Measurements from ENCODE around the gene SLC38A1.
"Not testable (repeated sequence)": the region's sequence is repeated elsewhere in the genome, so short reads cannot be mapped to it uniquely, and the experiment has no call there.

The SLC38A1 gene

DNA sequence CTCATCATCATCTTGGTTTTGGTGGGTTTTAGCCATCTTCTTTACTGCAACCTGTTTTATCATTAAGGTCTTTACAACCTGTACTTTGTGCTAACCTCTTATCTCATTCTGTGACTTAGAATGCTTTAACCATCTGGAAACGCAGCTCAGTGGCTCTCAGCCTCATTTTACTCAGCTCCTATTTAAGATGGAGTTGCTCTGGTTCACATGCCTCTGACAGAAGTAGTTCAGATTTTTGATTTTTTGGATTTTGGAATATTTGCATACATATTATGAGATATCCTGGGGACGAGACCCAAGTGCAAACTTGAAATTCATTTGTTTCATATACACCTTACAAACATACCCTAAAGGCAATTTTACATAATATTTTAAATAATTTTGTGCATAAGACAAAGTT lies 10.7 kb downstream of the SLC38A1 start:
- ATAC-seq, result no peak
- TF ChIP-seq ZFP3 (CRISPR knock-in tag; IDR thresholded peaks at IDR 0.05) (no peak), CREB5 (CRISPR knock-in tag; IDR thresholded peaks at IDR 0.05; ENCODE audit: low read depth) (no peak), PATZ1 (CRISPR knock-in tag; IDR thresholded peaks at IDR 0.05; ENCODE audit: borderline replicate concordance) (no peak), ZNF70 (CRISPR knock-in tag; IDR thresholded peaks at IDR 0.05) (no peak), BACH2 (CRISPR knock-in tag; IDR thresholded peaks at IDR 0.05; ENCODE audit: borderline replicate concordance) (no peak), ZFP30 (CRISPR knock-in tag; IDR thresholded peaks at IDR 0.05) (no peak), GLIS3 (CRISPR knock-in tag; IDR thresholded peaks at IDR 0.05) (no peak), OSR1 (CRISPR knock-in tag; IDR thresholded peaks at IDR 0.05) (no peak), RARB (CRISPR knock-in tag; IDR thresholded peaks at IDR 0.05) (no peak), ESRRG (CRISPR knock-in tag; IDR thresholded peaks at IDR 0.05) (no peak)
- TF ChIP-seq, protein P1, sequence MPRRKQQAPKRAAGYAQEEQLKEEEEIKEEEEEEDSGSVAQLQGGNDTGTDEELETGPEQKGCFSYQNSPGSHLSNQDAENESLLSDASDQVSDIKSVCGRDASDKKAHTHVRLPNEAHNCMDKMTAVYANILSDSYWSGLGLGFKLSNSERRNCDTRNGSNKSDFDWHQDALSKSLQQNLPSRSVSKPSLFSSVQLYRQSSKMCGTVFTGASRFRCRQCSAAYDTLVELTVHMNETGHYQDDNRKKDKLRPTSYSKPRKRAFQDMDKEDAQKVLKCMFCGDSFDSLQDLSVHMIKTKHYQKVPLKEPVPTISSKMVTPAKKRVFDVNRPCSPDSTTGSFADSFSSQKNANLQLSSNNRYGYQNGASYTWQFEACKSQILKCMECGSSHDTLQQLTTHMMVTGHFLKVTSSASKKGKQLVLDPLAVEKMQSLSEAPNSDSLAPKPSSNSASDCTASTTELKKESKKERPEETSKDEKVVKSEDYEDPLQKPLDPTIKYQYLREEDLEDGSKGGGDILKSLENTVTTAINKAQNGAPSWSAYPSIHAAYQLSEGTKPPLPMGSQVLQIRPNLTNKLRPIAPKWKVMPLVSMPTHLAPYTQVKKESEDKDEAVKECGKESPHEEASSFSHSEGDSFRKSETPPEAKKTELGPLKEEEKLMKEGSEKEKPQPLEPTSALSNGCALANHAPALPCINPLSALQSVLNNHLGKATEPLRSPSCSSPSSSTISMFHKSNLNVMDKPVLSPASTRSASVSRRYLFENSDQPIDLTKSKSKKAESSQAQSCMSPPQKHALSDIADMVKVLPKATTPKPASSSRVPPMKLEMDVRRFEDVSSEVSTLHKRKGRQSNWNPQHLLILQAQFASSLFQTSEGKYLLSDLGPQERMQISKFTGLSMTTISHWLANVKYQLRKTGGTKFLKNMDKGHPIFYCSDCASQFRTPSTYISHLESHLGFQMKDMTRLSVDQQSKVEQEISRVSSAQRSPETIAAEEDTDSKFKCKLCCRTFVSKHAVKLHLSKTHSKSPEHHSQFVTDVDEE (CRISPR knock-in tag; IDR thresholded peaks at IDR 0.05), result no peak
- TF ChIP-seq, protein P2, sequence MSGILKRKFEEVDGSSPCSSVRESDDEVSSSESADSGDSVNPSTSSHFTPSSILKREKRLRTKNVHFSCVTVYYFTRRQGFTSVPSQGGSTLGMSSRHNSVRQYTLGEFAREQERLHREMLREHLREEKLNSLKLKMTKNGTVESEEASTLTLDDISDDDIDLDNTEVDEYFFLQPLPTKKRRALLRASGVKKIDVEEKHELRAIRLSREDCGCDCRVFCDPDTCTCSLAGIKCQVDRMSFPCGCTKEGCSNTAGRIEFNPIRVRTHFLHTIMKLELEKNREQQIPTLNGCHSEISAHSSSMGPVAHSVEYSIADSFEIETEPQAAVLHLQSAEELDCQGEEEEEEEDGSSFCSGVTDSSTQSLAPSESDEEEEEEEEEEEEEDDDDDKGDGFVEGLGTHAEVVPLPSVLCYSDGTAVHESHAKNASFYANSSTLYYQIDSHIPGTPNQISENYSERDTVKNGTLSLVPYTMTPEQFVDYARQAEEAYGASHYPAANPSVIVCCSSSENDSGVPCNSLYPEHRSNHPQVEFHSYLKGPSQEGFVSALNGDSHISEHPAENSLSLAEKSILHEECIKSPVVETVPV (CRISPR knock-in tag; IDR thresholded peaks at IDR 0.05), result no peak

- ATAC-seq, result no peak
- no peak for TF ChIP-seq BACH2 (CRISPR knock-in tag; IDR thresholded peaks at IDR 0.05; ENCODE audit: borderline replicate concordance)
- no peak for TF ChIP-seq ZFP3 (CRISPR knock-in tag; IDR thresholded peaks at IDR 0.05)
- TF ChIP-seq TCF4 (CRISPR knock-in tag; IDR thresholded peaks at IDR 0.05; ENCODE audit: borderline replicate concordance), result no peak
- TF ChIP-seq ARNTL (CRISPR knock-in tag; IDR thresholded peaks at IDR 0.05; ENCODE audit: borderline replicate concordance, low read depth), result no peak
- TF ChIP-seq, protein P2 (CRISPR knock-in tag; IDR thresholded peaks at IDR 0.05), result no peak
- no peak for TF ChIP-seq CSDC2 (CRISPR knock-in tag; IDR thresholded peaks at IDR 0.05)
- TF ChIP-seq ZNF70 (CRISPR knock-in tag; IDR thresholded peaks at IDR 0.05), result no peak
Observed at GRCh38 chr12:46256942-46257341, 11.9 kb downstream of the SLC38A1 start.

DNA sequence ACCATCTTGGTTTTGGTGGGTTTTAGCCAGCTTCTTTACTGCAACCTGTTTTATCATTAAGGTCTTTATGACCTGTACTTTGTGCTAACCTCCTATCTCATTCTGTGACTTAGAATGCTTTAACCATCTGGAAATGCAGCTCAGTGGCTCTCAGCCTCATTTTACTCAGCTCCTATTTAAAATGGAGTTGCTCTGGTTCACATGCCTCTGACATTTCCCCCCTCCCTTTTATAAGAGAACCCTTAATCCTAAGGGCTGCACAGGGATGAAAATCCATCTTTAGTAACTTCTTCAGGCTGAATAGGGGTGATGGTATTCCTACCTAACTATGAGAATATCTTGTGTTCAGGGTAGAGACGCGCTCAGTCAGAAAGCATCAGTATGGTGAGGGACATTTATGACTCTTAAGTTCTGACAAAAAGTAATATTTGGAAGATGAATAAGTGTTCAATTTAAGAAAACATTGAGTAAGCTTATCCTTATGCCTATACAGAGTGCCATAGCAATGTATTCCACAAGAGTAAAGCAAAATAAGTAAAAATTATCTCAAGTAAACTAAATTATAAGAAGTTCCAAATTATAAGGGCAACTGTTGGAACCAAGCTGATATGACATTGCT lies 15.2 kb downstream of the SLC38A1 start:
- no peak for ATAC-seq
- no peak for TF ChIP-seq CSDC2 (CRISPR knock-in tag; IDR thresholded peaks at IDR 0.05)
- no peak for TF ChIP-seq ZFP30 (CRISPR knock-in tag; IDR thresholded peaks at IDR 0.05)
- TF ChIP-seq TCF4 (CRISPR knock-in tag; IDR thresholded peaks at IDR 0.05; ENCODE audit: borderline replicate concordance), result no peak
- no peak for TF ChIP-seq PPARA (CRISPR knock-in tag; IDR thresholded peaks at IDR 0.05; ENCODE audit: borderline replicate concordance)
- no peak for TF ChIP-seq BACH2 (CRISPR knock-in tag; IDR thresholded peaks at IDR 0.05; ENCODE audit: borderline replicate concordance)
- TF ChIP-seq ZNF565 (CRISPR knock-in tag; conservative IDR thresholded peaks at IDR 0.05; ENCODE audit: low read depth), result no peak
- no peak for TF ChIP-seq ISL1 (CRISPR knock-in tag; IDR thresholded peaks at IDR 0.05)
- TF ChIP-seq ZNF8 (CRISPR knock-in tag; IDR thresholded peaks at IDR 0.05), result no peak

DNA sequence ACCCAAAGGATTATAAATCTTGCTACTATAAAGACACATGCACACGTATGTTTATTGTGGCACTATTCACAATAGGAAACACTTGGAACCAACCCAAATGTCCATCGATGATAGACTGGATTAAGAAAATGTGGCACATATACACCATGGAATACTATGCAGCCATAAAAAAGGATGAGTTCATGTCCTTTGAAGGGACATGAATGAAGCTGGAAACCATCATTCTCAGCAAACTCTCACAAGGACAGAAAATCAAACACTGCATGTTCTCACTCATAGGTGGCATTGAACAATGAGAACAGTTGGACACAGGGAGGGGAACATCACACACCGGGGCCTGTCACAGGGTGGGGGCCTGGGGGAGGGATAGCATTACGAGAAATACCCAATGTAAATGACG lies 16.8 kb downstream of the SLC38A1 start:
- ATAC-seq, result not testable (repeated sequence)

DNA sequence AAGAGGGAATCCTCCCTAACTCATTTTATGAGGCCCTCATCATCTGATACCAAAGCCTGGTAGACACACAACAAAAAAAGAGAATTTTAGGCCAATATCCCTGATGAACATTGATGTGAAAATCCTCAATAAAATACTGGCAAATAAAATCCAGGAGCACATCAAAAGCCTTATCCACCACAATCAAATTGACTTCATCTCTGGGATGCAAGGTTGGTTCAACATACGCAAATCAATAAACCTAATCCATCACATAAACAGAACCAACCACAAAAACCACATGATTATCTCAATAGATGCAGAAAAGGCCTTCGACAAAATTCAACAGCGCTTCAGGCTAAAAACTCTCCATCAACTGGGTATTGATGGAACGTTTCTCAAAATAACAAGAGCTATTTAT lies 18.9 kb downstream of the SLC38A1 start:
- ATAC-seq, result not testable (repeated sequence)
